GM08714 (cell line): ENCODE results near the gene PAQR4.
A peak's percentile ranks its signal among the peaks of the same experiment; 100 is the strongest.

Source experiments
- H3K4me3 ChIP-seq: fragments of 200-500 bp; sonication (Bioruptor generic); 2 replicates; pipeline ENCODE4 v1.5.1; 2014; ENCODE audit warnings: mild to moderate bottlenecking, low read length, inconsistent platforms
- ZNF274 ChIP-seq: IDR thresholded peaks from 2 replicates; pipeline ENCODE4 v1.6.1; 2012; ENCODE audit warnings: mild to moderate bottlenecking, low read depth, low read length

The PAQR4 gene

DNA sequence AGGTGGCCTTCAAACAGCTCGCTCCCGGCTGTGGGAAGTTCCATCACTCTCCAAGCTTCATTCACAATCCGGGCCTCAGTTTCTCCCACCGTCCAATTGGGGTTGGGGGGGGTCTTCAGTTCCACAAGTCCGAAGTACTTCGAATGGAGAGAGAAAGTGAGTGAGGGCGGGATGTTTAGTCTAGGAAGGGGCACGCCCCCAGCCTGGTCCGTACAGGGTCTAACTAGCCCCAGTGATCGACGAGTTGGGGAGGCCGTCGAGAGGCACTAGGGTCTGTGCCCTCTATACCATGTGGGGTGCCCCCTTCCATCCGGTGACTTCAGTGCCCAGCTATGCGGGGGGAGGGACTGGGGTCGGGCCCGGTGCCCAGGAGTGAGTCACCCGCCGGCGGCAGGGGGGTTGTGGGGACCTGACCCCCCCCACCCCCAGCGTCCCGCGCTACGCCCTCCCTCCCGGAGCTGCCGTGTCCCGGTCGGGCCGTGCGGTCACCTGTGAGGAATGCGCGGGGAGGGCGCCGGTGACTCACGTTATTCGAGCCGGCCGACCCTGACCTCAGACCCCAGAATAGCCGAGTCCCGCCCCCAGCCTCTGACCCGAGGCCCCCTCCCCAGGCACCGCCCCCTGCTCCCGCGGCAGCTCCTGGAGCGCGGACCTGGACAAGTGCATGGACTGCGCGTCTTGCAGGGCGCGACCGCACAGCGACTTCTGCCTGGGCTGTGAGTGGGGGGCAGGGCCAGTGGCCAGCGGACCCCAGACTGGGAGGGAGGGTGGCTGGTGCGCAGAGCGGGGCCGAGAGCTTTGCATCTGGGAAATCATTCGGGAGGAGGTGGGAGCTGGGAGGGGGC is 51.7 kb downstream of the PAQR4 start:
- peak overlapping the region; percentile 29; the same call in 1 of the 2 replicates for H3K4me3 ChIP-seq
- TF ChIP-seq ZNF274: no peak

DNA sequence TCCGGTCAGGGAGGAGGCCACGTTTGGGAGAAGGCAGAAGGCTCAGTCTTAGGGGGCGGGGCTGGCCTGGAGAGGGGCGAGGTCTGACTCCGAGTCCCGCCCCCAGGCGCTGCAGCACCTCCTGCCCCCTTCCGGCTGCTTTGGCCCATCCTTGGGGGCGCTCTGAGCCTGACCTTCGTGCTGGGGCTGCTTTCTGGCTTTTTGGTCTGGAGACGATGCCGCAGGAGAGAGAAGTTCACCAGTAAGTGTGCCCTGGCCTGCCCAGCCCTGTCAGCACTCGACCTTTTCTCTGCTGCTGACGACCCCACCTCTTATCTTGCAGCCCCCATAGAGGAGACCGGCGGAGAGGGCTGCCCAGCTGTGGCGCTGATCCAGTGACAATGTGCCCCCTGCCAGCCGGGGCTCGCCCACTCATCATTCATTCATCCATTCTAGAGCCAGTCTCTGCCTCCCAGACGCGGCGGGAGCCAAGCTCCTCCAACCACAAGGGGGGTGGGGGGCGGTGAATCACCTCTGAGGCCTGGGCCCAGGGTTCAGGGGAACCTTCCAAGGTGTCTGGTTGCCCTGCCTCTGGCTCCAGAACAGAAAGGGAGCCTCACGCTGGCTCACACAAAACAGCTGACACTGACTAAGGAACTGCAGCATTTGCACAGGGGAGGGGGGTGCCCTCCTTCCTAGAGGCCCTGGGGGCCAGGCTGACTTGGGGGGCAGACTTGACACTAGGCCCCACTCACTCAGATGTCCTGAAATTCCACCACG is 52.5 kb downstream of the PAQR4 start:
- peak overlapping the region; percentile 20; the same call in 1 of the 2 replicates for H3K4me3 ChIP-seq
- TF ChIP-seq ZNF274: no peak

DNA sequence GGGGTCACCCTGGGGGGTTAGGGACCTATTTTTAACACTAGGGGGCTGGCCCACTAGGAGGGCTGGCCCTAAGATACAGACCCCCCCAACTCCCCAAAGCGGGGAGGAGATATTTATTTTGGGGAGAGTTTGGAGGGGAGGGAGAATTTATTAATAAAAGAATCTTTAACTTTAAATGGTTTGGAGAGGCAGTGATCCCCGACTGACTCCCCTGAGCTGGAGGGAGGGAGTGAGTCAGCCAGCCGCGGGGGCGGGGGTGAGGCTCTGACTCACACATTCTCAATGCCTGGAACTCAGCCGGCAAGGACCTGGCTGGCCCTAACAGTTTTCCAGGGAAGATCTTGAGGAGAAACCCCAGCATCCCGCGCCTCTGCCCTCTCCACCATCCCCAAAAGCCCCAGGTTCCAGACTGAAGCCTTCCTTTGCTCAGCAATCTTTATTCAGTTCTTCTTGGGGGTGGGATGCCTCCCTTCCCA is 53.1 kb downstream of the PAQR4 start:
- no peak overlapping the region for H3K4me3 ChIP-seq
- TF ChIP-seq ZNF274: no peak

DNA sequence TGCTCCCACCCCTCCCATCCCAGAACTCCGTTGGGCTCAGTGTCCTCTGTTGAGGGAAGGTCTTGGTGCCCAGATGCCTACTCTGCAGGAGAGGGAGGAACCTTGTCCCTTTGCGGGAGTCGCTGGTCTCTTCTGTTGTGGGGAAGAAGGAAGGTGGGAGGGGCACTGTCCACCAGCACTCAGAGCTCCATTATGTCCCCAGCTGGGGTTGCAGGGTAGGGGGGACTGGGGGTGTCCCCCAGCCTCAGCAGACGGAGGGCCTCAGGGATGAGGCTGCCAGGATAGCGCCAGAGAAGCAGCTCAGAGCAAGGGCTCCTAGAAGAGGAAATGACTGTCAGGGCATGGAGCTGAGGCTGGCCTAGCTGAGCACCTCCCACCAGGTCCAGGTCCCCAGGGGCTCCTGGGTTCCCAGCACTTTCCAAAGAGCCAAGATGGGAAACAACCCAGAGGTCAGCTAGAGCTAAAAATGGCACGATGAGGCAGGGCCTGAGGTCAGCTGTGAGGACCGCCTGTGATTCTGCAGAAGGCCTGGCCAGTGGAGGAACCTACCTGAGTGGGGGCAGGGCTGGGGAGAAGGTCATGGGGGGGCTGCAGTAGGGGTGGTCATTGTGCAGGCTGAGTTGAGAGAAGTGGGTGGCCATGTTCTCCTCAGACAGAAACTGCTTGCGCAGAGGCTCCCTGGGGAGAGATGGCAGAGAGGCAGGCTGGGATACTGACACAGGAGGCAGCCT is 53.7 kb downstream of the PAQR4 start:
- no peak overlapping the region; the same call in 1 of the 2 replicates for H3K4me3 ChIP-seq
- no peak for TF ChIP-seq ZNF274
